ENCODE results near the gene MAPK11.
A peak's percentile ranks its signal among the peaks of the same experiment; 100 is the strongest.

MAPK11 gene

DNA sequence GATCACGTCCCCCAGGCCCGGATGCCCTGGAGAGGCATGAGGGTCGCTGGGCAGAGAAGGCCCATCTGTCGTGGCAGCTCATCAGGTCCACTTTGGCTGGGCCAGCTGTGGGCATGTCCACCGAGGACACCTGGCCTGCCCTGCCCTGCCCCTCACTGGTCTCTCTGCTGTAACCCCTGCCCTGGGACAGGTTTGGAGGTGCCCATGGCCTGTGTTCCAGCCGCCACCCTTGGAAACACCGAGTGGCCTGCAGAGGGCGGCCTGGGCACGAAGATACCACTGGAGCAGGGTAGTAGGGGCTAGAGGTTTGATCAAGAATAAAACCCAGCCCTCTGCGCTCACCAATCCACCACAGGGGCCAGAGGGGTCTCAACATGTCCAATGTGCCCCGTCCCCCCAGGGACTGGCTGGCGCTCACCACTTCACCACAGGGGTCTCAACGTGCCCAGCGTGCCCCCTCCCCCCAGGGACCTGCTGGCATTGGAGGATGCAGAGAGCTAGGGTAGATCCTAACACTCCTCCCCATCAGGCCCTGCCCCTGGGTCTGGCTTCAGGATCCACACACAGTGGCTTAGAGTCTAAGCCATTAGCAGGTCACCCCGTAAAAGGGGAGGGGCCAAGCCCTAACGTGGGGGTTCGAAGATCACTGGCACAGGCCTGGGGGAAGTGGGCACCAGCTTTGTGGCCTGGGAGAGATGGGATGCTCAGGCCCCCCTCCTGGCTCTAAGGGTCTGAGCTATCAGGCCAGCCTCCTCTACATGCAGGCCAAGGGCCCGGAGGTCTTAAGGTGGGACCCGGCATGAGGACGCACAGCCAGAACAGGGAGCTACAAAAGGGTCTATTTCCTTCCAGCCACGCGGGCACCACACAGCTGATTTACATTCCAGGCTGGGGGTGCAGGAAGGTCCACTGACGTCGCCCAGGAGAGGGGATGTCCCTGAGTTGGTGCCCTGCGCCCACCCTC is 17.8 kb downstream of the MAPK11 start:
- TF ChIP-seq GLIS3 (CRISPR knock-in tag; IDR thresholded peaks at IDR 0.05) = no peak
- TF ChIP-seq PATZ1 (CRISPR knock-in tag; IDR thresholded peaks at IDR 0.05; ENCODE audit: borderline replicate concordance) = no peak
- TF ChIP-seq ISL1 (CRISPR knock-in tag; IDR thresholded peaks at IDR 0.05) = no peak
- no peak for TF ChIP-seq OSR1 (CRISPR knock-in tag; IDR thresholded peaks at IDR 0.05)
- TF ChIP-seq ZNF70 (CRISPR knock-in tag; IDR thresholded peaks at IDR 0.05) = no peak
- TF ChIP-seq TCF4 (CRISPR knock-in tag; IDR thresholded peaks at IDR 0.05; ENCODE audit: borderline replicate concordance) = no peak
- TF ChIP-seq ZFP3 (CRISPR knock-in tag; IDR thresholded peaks at IDR 0.05) = no peak
- no peak for TF ChIP-seq BACH2 (CRISPR knock-in tag; IDR thresholded peaks at IDR 0.05; ENCODE audit: borderline replicate concordance)
- TF ChIP-seq, protein P1, sequence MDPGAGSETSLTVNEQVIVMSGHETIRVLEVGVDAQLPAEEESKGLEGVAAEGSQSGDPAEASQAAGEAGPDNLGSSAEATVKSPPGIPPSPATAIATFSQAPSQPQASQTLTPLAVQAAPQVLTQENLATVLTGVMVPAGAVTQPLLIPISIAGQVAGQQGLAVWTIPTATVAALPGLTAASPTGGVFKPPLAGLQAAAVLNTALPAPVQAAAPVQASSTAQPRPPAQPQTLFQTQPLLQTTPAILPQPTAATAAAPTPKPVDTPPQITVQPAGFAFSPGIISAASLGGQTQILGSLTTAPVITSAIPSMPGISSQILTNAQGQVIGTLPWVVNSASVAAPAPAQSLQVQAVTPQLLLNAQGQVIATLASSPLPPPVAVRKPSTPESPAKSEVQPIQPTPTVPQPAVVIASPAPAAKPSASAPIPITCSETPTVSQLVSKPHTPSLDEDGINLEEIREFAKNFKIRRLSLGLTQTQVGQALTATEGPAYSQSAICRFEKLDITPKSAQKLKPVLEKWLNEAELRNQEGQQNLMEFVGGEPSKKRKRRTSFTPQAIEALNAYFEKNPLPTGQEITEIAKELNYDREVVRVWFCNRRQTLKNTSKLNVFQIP (CRISPR knock-in tag; IDR thresholded peaks at IDR 0.05; ENCODE audit: borderline replicate concordance, low read depth) = no peak
- no peak for TF ChIP-seq ARNTL (CRISPR knock-in tag; IDR thresholded peaks at IDR 0.05; ENCODE audit: borderline replicate concordance, low read depth)
- TF ChIP-seq, protein P2, sequence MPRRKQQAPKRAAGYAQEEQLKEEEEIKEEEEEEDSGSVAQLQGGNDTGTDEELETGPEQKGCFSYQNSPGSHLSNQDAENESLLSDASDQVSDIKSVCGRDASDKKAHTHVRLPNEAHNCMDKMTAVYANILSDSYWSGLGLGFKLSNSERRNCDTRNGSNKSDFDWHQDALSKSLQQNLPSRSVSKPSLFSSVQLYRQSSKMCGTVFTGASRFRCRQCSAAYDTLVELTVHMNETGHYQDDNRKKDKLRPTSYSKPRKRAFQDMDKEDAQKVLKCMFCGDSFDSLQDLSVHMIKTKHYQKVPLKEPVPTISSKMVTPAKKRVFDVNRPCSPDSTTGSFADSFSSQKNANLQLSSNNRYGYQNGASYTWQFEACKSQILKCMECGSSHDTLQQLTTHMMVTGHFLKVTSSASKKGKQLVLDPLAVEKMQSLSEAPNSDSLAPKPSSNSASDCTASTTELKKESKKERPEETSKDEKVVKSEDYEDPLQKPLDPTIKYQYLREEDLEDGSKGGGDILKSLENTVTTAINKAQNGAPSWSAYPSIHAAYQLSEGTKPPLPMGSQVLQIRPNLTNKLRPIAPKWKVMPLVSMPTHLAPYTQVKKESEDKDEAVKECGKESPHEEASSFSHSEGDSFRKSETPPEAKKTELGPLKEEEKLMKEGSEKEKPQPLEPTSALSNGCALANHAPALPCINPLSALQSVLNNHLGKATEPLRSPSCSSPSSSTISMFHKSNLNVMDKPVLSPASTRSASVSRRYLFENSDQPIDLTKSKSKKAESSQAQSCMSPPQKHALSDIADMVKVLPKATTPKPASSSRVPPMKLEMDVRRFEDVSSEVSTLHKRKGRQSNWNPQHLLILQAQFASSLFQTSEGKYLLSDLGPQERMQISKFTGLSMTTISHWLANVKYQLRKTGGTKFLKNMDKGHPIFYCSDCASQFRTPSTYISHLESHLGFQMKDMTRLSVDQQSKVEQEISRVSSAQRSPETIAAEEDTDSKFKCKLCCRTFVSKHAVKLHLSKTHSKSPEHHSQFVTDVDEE (CRISPR knock-in tag; IDR thresholded peaks at IDR 0.05) = no peak
- no peak for TF ChIP-seq PPARA (CRISPR knock-in tag; IDR thresholded peaks at IDR 0.05; ENCODE audit: borderline replicate concordance)
- TF ChIP-seq ZNF8 (CRISPR knock-in tag; IDR thresholded peaks at IDR 0.05) = no peak
- no peak for TF ChIP-seq CSDC2 (CRISPR knock-in tag; IDR thresholded peaks at IDR 0.05)
- TF ChIP-seq ZFP30 (CRISPR knock-in tag; IDR thresholded peaks at IDR 0.05) = no peak
- no peak for TF ChIP-seq TOX (CRISPR knock-in tag; IDR thresholded peaks at IDR 0.05; ENCODE audit: borderline replicate concordance)
- TF ChIP-seq CSRNP3 (CRISPR knock-in tag; IDR thresholded peaks at IDR 0.05) = no peak
- TF ChIP-seq RARB (CRISPR knock-in tag; IDR thresholded peaks at IDR 0.05) = no peak
- TF ChIP-seq ESRRG (CRISPR knock-in tag; IDR thresholded peaks at IDR 0.05) = no peak
- no peak for TF ChIP-seq ZNF565 (CRISPR knock-in tag; conservative IDR thresholded peaks at IDR 0.05; ENCODE audit: low read depth)
- peak; percentile 77 for ATAC-seq

- ATAC-seq = peak; percentile 0; the same call in 2 of the 3 replicates
- TF ChIP-seq ZFP3 (CRISPR knock-in tag; IDR thresholded peaks at IDR 0.05) (no peak), ZNF565 (CRISPR knock-in tag; conservative IDR thresholded peaks at IDR 0.05; ENCODE audit: low read depth) (no peak), PATZ1 (CRISPR knock-in tag; IDR thresholded peaks at IDR 0.05; ENCODE audit: borderline replicate concordance) (no peak), GLIS3 (CRISPR knock-in tag; IDR thresholded peaks at IDR 0.05) (no peak), SNAI2 (CRISPR knock-in tag; IDR thresholded peaks at IDR 0.05) (no peak), OSR1 (CRISPR knock-in tag; IDR thresholded peaks at IDR 0.05) (no peak), CSDC2 (CRISPR knock-in tag; IDR thresholded peaks at IDR 0.05) (no peak), ISL1 (CRISPR knock-in tag; IDR thresholded peaks at IDR 0.05) (no peak), ESRRG (CRISPR knock-in tag; IDR thresholded peaks at IDR 0.05) (no peak), RARB (CRISPR knock-in tag; IDR thresholded peaks at IDR 0.05) (no peak)
- TF ChIP-seq, protein P2 (CRISPR knock-in tag; IDR thresholded peaks at IDR 0.05) = no peak
- TF ChIP-seq, protein P1 (CRISPR knock-in tag; IDR thresholded peaks at IDR 0.05; ENCODE audit: borderline replicate concordance, low read depth) = no peak
Observed at GRCh38 chr22:50251477-50252081, 18.6 kb downstream of the MAPK11 start.

Data from SK-N-SH treated with all-trans-retinoic acid at 6 μM for 48 hours (cell line).